HepG2 (cell line): ENCODE results near the gene LENEP. TPM values are rescaled to one million over a fixed set of nuclear protein-coding genes. Genes with fewer than 3 reads are reported as not detected.

Experiments used
- ISL2 ChIP-seq: sonication (generic); formaldehyde crosslinking; IDR thresholded peaks from 2 replicates; pipeline ENCODE4 v1.5.0; 2020; ENCODE audit warnings: missing genetic modification reagents
- ZBTB20 ChIP-seq: sonication (generic); formaldehyde crosslinking; IDR thresholded peaks from 2 replicates; pipeline ENCODE4 v1.8.1; 2023; ENCODE audit warnings: missing genetic modification reagents, low read depth, mild to moderate bottlenecking, borderline replicate concordance
- ZNF547 ChIP-seq: sonication (generic); formaldehyde crosslinking; IDR thresholded peaks from 2 replicates; pipeline ENCODE4 v1.5.1; 2020; ENCODE audit warnings: mild to moderate bottlenecking, missing genetic modification reagents
- ZSCAN12 ChIP-seq: sonication (generic); formaldehyde crosslinking; IDR thresholded peaks from 2 replicates; pipeline ENCODE4 v1.9.0; 2021; ENCODE audit warnings: mild to moderate bottlenecking, missing genetic modification reagents
- polyA plus RNA-seq, 8 experiments: library from polyadenylated mRNA; depleted of rRNA in 3 of 8; stranded (reverse) in 7 of 8; unstranded in 1 of 8; fragments of >200 nt; fragmentation: Illumina TruSeq in 4 of 8; extraction: Trizol in 4 of 8; gene quantifications; 2 replicates each; pipeline versions ENCODE4 v1.2.1 to v1.2.3, GENCODE V29; 2011 to 2016; ENCODE audit warnings: low read depth in 4 of 8, missing spikeins in 1 of 8, mixed read lengths in 1 of 8; ENCODE audit not compliant: insufficient read depth in 1 of 8
- total RNA-seq, 5 experiments: library from RNA; depleted of rRNA; stranded (reverse); fragments of >200 nt; fragmentation: Illumina TruSeq; extraction: Trizol; gene quantifications; 2 replicates each; pipeline ENCODE4 v1.2.3, GENCODE V29; 2016; ENCODE audit warnings: low read depth in 1 of 5
- TF ChIP-seq, protein P1 (sequence below): sonication (generic); formaldehyde crosslinking; IDR thresholded peaks from 2 replicates; pipeline ENCODE4 v1.4.0; 2020; ENCODE audit warnings: missing genetic modification reagents, borderline replicate concordance
- TF ChIP-seq, protein P2 (sequence below): fragments of 450-650 bp; IDR thresholded peaks from 2 replicates; pipeline ENCODE4 v1.6.1; 2016
- TF ChIP-seq, protein P3 (sequence below): sonication (generic); formaldehyde crosslinking; IDR thresholded peaks from 2 replicates; pipeline ENCODE4 v1.8.0; 2022; ENCODE audit warnings: missing genetic modification reagents, low read depth, mild to moderate bottlenecking, borderline replicate concordance

LENEP gene
- total and polyA plus RNA-seq, 2 of the 13 experiments (the other 11 are each of a cell fraction or from before 2014, with no cell fraction given), result 0.29 TPM; not detected in 1

DNA sequence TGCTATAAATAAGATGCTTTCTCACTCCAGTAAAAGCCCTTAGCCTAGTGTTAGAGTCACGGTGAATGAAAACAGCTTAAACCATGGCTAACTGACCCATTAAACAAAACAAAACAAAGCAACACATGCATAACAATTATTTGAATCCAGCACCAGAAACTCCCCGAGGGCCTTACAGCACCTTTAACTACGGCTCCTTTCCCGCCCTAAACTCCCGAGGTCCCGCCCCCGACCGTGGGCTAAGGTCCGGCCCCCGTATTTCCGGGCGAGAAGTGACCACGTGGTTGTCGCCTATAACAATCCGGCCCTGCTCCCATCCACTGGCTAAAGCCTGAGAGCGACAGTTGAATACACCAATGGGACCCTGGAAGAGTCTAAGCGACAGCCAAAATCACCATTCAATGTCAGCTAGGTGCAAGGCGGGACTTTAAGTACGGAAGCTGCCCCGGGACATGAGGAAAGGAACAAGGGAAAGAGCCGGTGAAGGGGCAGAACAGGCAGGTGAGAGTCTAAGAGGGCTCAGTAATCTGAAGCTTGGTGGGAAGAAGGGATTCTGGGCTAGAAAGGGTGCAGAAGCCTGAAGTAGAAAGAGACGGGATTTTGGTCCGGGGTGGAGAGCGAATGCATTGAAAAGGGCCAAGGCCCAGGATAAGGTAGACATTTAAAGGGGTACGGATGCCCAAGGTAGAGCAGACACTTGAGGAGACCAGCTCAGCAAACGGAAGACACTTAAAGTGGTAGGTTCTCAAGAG is 10.3 kb upstream of the LENEP start, which contains the start of gene FLAD1 (continued):
- no peak for TF ChIP-seq ISL2
- TF ChIP-seq, protein P1, sequence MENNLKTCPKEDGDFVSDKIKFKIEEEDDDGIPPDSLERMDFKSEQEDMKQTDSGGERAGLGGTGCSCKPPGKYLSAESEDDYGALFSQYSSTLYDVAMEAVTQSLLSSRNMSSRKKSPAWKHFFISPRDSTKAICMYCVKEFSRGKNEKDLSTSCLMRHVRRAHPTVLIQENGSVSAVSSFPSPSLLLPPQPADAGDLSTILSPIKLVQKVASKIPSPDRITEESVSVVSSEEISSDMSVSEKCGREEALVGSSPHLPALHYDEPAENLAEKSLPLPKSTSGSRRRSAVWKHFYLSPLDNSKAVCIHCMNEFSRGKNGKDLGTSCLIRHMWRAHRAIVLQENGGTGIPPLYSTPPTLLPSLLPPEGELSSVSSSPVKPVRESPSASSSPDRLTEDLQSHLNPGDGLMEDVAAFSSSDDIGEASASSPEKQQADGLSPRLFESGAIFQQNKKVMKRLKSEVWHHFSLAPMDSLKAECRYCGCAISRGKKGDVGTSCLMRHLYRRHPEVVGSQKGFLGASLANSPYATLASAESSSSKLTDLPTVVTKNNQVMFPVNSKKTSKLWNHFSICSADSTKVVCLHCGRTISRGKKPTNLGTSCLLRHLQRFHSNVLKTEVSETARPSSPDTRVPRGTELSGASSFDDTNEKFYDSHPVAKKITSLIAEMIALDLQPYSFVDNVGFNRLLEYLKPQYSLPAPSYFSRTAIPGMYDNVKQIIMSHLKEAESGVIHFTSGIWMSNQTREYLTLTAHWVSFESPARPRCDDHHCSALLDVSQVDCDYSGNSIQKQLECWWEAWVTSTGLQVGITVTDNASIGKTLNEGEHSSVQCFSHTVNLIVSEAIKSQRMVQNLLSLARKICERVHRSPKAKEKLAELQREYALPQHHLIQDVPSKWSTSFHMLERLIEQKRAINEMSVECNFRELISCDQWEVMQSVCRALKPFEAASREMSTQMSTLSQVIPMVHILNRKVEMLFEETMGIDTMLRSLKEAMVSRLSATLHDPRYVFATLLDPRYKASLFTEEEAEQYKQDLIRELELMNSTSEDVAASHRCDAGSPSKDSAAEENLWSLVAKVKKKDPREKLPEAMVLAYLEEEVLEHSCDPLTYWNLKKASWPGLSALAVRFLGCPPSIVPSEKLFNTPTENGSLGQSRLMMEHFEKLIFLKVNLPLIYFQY, result no peak
- TF ChIP-seq, protein P2, sequence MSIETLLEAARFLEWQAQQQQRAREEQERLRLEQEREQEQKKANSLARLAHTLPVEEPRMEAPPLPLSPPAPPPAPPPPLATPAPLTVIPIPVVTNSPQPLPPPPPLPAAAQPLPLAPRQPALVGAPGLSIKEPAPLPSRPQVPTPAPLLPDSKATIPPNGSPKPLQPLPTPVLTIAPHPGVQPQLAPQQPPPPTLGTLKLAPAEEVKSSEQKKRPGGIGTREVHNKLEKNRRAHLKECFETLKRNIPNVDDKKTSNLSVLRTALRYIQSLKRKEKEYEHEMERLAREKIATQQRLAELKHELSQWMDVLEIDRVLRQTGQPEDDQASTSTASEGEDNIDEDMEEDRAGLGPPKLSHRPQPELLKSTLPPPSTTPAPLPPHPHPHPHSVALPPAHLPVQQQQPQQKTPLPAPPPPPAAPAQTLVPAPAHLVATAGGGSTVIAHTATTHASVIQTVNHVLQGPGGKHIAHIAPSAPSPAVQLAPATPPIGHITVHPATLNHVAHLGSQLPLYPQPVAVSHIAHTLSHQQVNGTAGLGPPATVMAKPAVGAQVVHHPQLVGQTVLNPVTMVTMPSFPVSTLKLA, result peak; percentile 92
- TF ChIP-seq, protein P3, sequence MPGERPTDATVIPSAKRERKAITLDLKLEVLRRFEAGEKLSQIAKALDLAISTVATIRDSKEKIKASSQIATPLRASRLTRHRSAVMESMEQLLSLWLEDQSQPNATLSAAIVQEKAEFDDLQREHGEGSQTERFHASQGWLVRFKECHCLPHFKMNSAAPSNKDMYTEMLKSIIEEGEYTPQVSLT (CRISPR knock-in tag), result no peak
- TF ChIP-seq ZBTB20 (CRISPR knock-in tag), result no peak
- no peak for TF ChIP-seq ZSCAN12 (CRISPR knock-in tag)
- no peak for TF ChIP-seq ZNF547 (CRISPR knock-in tag)
